Thoracic aorta (tissue), 2 donors: Measurements from ENCODE around the gene MRAP. TPM values are rescaled to one million over a fixed set of nuclear protein-coding genes. Genes with fewer than 3 reads are reported as not detected.

Source experiments
- ATAC-seq: fragments of 150-250 bp; one replicate; pipeline ENCODE4 v1.8.0; 2017; ENCODE audit warnings: low read depth; ENCODE audit not compliant: insufficient number of reproducible peaks, low FRiP score
- DNase-seq: peaks from one replicate; pipeline ENCODE4 v3.0.0-alpha.2; 2020; ENCODE audit warnings: low spot score
- H3K27ac ChIP-seq, 2 donors: fragments of 200-600 bp; sonication (generic); 1 replicate in 1 of 2; 2 replicates in 1 of 2; pipeline ENCODE4 v1.5.1; 2016; ENCODE audit warnings: mild to moderate bottlenecking in 2 of 2, moderate library complexity in 2 of 2
- H3K27me3 ChIP-seq: fragments of 200-600 bp; sonication (generic); replicated peaks from 2 replicates; pipeline ENCODE4 v1.6.0; 2016; ENCODE audit warnings: mild to moderate bottlenecking; ENCODE audit not compliant: insufficient read depth
- H3K36me3 ChIP-seq: fragments of 200-600 bp; sonication (generic); one replicate; pipeline ENCODE4 v1.5.1; 2016
- H3K4me1 ChIP-seq, 2 donors: fragments of 200-600 bp; sonication (generic); 1 replicate in 1 of 2; 2 replicates in 1 of 2; pipeline versions ENCODE4 v1.5.1 to v1.6.0; 2016; ENCODE audit warnings: low read depth in 2 of 2, mild to moderate bottlenecking in 1 of 2; ENCODE audit not compliant: control insufficient read depth in 1 of 2
- H3K4me3 ChIP-seq: fragments of 200-600 bp; sonication (generic); 2 replicates; pipeline ENCODE4 v1.5.1; 2016; ENCODE audit warnings: mild to moderate bottlenecking
- H3K9me3 ChIP-seq: fragments of 200-600 bp; sonication (generic); 2 replicates; pipeline ENCODE4 v1.5.1; 2016
- total RNA-seq, 2 donors: library from RNA; depleted of rRNA; stranded (reverse); fragments of >200 nt; gene quantifications; one replicate each; pipeline versions ENCODE4 v1.1.0 to v1.2.3, GENCODE V29; 2016
- TF ChIP-seq, protein P1 (sequence below): fragments of 200-600 bp; sonication (generic); IDR thresholded peaks from one replicate; pipeline ENCODE4 v1.5.1; 2019; ENCODE audit warnings: antibody characterized with exemption

Gene MRAP
- total RNA-seq, 2 donors from 2014 or later: not detected

DNA sequence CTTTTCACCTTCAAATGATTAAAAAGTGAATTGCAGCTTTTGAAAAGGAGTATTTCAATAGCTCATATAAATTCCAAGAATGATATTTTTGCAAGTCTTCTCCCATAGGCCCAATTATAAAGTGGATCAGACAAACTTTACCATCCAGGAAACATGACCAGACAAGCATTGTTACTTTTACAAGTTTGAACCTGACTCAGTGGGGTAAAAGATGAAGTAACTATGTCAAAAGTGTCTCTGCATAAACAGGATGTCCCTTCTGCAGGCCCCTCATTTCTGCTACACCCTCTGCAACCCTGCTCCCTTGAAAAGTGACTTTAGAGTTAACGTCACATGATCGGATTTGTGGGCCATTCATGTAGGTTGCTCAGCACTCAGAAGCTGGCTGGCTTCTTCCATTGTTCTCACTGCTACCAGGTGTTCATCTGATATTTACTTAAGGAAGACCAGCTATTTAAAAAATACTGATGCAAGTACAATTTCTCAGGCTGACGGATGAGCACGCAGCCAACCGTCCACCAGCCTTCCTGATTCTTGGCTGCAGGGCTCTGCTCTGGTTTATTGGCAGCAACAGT lies 61.8 kb downstream of the MRAP start:
- no peak overlapping the region for H3K27ac ChIP-seq
- H3K36me3 ChIP-seq: peaks cover 86% of the 10 kb centered on the region
- no peak overlapping the region for H3K4me3 ChIP-seq
- DNase-seq (no peak), ATAC-seq (no peak)
- no peaks in the 10 kb centered on the region for H3K9me3 ChIP-seq
- no peaks in the 10 kb centered on the region for H3K27me3 ChIP-seq
- peaks cover 5 to 13% of the 10 kb centered on the region in 2 donors for H3K4me1 ChIP-seq
- TF ChIP-seq, protein P1, sequence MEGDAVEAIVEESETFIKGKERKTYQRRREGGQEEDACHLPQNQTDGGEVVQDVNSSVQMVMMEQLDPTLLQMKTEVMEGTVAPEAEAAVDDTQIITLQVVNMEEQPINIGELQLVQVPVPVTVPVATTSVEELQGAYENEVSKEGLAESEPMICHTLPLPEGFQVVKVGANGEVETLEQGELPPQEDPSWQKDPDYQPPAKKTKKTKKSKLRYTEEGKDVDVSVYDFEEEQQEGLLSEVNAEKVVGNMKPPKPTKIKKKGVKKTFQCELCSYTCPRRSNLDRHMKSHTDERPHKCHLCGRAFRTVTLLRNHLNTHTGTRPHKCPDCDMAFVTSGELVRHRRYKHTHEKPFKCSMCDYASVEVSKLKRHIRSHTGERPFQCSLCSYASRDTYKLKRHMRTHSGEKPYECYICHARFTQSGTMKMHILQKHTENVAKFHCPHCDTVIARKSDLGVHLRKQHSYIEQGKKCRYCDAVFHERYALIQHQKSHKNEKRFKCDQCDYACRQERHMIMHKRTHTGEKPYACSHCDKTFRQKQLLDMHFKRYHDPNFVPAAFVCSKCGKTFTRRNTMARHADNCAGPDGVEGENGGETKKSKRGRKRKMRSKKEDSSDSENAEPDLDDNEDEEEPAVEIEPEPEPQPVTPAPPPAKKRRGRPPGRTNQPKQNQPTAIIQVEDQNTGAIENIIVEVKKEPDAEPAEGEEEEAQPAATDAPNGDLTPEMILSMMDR: no peak

Other genes starting within 250 kb of the MRAP start
- 1 to 10 TPM; 3.7 to 4.6 TPM for gene MIS18A, start 19.8 kb upstream of the MRAP start, total RNA-seq
- gene URB1, start 94.2 kb downstream of the MRAP start, total RNA-seq: 10 to 100 TPM; 35.1 to 64.8 TPM
- 100 to 1,000 TPM in 1 of 2 donors, 10 to 100 TPM in 1; 81.2 to 115 TPM for gene EVA1C, start 113.9 kb downstream of the MRAP start, total RNA-seq